Measurements from ENCODE around the gene ATP8A2.

ATP8A2 gene

DNA sequence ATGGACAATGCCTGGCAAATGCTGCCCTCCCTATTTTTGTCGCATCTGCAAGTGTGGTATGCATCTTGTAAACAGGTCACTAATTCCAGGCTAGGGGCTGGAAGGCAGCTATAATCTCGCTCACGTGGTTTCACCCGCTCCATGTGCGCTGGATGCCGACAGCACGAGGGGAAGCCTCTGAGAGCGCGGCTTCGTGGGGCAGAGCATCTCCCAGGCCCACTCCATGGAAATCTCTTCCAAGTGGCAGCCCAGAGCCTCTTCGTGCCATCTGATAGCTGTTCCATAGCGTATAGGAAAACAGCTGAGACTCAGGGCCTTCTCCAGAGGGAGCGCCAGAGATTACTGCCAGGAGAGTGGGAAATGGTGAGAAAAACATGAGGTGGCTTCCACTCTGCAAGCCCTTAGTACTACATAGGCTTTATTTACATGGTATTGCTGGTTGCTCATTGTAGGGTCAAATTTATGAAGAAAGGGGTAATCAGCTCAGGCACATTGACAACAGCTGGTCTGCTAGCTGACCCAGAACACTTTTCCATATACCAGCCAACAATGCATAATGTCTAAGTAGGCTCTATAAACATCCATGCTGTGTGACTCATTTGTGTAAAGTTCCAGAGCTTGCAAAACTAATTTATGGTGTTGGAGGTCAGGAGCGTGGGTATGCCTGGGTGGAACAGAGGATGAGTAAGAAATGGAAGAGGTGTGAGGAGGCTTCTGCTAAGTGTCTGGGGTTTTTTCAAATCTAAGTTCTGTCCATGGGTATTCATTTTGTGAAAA lies 514.9 kb downstream of the ATP8A2 start:
- Histone ChIP-seq H3K4me3 (ENCODE audit: low read depth, low read length) (no peak overlapping the region), H2AFZ (no peak overlapping the region), H3K4me1 (no peaks in the 10 kb centered on the region), H3K4me2 (ENCODE audit: low read length) (no peak overlapping the region), H3K9ac (no peak overlapping the region), H3K36me3 (ENCODE audit: control insufficient read depth, insufficient read depth, low read length) (no peaks in the 10 kb centered on the region), H3K27ac (no peak overlapping the region), H3K79me2 (no peaks in the 10 kb centered on the region), H3K9me3 (ENCODE audit: control insufficient read depth, low read length) (no peaks in the 10 kb centered on the region), H3K27me3 (ENCODE audit: control insufficient read depth, insufficient read depth, low read length) (no peaks in the 10 kb centered on the region)
- TF ChIP-seq, protein P1, sequence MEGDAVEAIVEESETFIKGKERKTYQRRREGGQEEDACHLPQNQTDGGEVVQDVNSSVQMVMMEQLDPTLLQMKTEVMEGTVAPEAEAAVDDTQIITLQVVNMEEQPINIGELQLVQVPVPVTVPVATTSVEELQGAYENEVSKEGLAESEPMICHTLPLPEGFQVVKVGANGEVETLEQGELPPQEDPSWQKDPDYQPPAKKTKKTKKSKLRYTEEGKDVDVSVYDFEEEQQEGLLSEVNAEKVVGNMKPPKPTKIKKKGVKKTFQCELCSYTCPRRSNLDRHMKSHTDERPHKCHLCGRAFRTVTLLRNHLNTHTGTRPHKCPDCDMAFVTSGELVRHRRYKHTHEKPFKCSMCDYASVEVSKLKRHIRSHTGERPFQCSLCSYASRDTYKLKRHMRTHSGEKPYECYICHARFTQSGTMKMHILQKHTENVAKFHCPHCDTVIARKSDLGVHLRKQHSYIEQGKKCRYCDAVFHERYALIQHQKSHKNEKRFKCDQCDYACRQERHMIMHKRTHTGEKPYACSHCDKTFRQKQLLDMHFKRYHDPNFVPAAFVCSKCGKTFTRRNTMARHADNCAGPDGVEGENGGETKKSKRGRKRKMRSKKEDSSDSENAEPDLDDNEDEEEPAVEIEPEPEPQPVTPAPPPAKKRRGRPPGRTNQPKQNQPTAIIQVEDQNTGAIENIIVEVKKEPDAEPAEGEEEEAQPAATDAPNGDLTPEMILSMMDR (IDR thresholded peaks at IDR 0.05) = no peak

DNA sequence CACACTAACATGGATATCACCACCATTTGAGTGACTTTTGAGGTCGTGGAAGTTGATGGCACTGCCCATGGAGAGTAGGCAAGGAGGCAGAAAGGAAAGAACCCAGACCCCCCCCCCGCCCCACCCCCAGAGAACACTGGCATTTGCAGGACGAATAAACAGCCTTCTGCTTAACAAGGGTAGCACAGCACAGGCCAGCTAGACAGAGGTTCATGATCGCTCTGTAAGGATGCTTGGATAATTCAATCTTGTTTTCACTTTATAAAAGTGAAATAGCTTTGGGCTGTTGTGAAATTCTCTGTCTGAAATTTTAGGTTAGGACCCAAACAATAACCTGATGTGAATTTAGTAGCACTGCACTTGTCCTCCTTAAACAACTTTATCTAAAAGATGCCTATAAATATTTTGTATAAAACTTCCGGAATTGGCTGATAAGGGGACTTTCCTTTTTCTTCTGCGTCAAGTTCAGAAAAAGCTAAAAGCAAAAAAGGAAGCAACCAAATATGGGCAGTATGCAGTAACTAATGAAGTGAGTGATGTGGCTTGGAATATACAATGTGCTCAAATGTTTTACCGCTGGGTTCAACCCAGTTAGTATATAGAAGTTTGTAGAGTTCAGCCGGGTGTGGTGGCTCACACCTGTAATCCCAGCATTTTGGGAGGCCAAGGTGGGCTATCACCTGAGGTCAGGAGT lies 516.3 kb downstream of the ATP8A2 start:
- H3K4me3 ChIP-seq (ENCODE audit: low read depth, low read length) = no peak overlapping the region
- H3K27ac ChIP-seq = no peak overlapping the region
- no peaks in the 10 kb centered on the region for H3K4me1 ChIP-seq
- H3K9me3 ChIP-seq (ENCODE audit: control insufficient read depth, low read length) = no peaks in the 10 kb centered on the region
- no peaks in the 10 kb centered on the region for H3K79me2 ChIP-seq
- H3K27me3 ChIP-seq (ENCODE audit: control insufficient read depth, insufficient read depth, low read length) = no peaks in the 10 kb centered on the region
- TF ChIP-seq, protein P1 (IDR thresholded peaks at IDR 0.05) = no peak
- H2AFZ ChIP-seq = no peak overlapping the region
- no peak overlapping the region for H3K9ac ChIP-seq
- no peaks in the 10 kb centered on the region for H3K36me3 ChIP-seq (ENCODE audit: control insufficient read depth, insufficient read depth, low read length)
- H3K4me2 ChIP-seq (ENCODE audit: low read length) = no peak overlapping the region

DNA sequence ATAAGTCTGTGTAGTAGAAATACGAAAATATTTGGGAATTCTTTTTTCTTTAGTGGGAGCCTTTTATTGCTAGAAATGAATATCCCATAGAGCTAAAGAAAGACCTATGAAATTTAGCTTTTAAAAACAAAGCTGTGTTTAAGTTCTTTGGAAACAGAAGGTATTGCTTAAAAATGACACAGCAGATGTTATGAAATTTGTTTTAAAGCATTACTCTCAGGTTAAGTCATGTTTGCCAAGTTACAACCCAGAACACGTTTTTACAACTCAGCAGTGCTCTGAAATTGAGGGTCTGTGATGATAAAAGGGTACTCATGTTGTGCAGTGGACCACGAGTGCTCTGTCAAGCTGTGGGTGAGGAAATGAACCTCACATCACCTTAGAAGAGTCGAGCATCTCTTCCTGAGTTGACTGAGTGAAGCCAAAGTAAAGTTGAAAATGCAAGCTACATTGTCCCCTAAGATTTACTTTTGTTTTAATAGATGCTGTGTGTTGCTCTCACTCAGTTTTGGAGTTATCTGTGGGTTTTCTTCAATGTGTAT lies 519.0 kb downstream of the ATP8A2 start:
- Histone ChIP-seq H3K9ac (no peak overlapping the region), H3K4me1 (no peaks in the 10 kb centered on the region), H3K4me2 (ENCODE audit: low read length) (no peak overlapping the region), H3K9me3 (ENCODE audit: control insufficient read depth, low read length) (no peaks in the 10 kb centered on the region), H3K27me3 (ENCODE audit: control insufficient read depth, insufficient read depth, low read length) (no peaks in the 10 kb centered on the region), H2AFZ (no peak overlapping the region), H3K36me3 (ENCODE audit: control insufficient read depth, insufficient read depth, low read length) (no peaks in the 10 kb centered on the region), H3K4me3 (ENCODE audit: low read depth, low read length) (no peak overlapping the region), H3K79me2 (no peaks in the 10 kb centered on the region), H3K27ac (no peak overlapping the region)
- TF ChIP-seq, protein P1 (IDR thresholded peaks at IDR 0.05) = no peak

DNA sequence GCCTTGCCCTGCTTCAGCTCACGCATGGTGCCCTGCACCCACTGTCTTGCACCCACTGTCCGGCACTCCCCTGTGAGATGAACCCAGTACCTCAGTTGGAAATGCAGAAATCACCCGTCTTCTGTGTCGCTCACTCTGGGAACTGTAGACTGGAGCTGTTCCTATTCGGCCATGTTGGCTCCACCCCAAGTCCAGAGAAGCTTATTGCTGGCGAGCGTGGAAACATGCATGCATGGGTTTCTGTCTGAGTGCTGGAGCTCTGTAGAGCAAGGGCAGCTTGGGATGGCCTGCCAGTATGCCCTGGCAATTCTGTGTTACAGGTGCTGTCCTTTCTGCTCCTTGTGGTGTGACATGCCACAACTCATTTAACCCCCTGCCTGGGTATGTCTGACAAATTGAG lies 527.2 kb downstream of the ATP8A2 start:
- H3K27me3 ChIP-seq (ENCODE audit: control insufficient read depth, insufficient read depth, low read length) = peaks cover 7% of the 10 kb centered on the region
- no peaks in the 10 kb centered on the region for H3K4me1 ChIP-seq
- TF ChIP-seq, protein P1 (IDR thresholded peaks at IDR 0.05) = no peak
- H3K27ac ChIP-seq = no peak overlapping the region
- no peaks in the 10 kb centered on the region for H3K36me3 ChIP-seq (ENCODE audit: control insufficient read depth, insufficient read depth, low read length)
- H3K4me3 ChIP-seq (ENCODE audit: low read depth, low read length) = no peak overlapping the region
- H2AFZ ChIP-seq = no peak overlapping the region
- no peak overlapping the region for H3K9ac ChIP-seq
- no peaks in the 10 kb centered on the region for H3K79me2 ChIP-seq
- no peaks in the 10 kb centered on the region for H3K9me3 ChIP-seq (ENCODE audit: control insufficient read depth, low read length)
- H3K4me2 ChIP-seq (ENCODE audit: low read length) = no peak overlapping the region

Measured in parathyroid adenoma (tissue), 2 donors.